Lung (tissue), 12 donors: ENCODE data around the gene IRX5. TPM values are rescaled to one million over a fixed set of nuclear protein-coding genes. Genes with fewer than 3 reads are reported as not detected.

ENCODE experiments used
- ATAC-seq: fragments of 200-7000 bp; cut with Tn5 transposase; one replicate; pipeline ENCODE4 v1.9.1; 2020; ENCODE audit warnings: moderate number of reproducible peaks; ENCODE audit not compliant: insufficient read depth, low FRiP score
- DNase-seq, 3 donors: peaks; one replicate each; pipeline ENCODE4 v3.0.0-alpha.2; 2013 to 2017
- H3K27ac ChIP-seq, 2 donors: one replicate each; pipeline ENCODE4 v1.5.1; 2013; ENCODE audit warnings: mild to moderate bottlenecking in 2 of 2, moderate library complexity in 2 of 2, control low read depth in 1 of 2, inconsistent platforms in 1 of 2, low read depth in 1 of 2, low read length in 1 of 2
- H3K27me3 ChIP-seq, 3 donors: one replicate each; pipeline ENCODE4 v1.5.1; 2013; ENCODE audit warnings: low read length in 2 of 3; ENCODE audit not compliant: control insufficient read depth in 3 of 3, insufficient read depth in 3 of 3
- H3K36me3 ChIP-seq, 4 donors: one replicate each; pipeline ENCODE4 v1.5.1; 2013; ENCODE audit warnings: low read length in 4 of 4, mild to moderate bottlenecking in 1 of 4, moderate library complexity in 1 of 4; ENCODE audit not compliant: control insufficient read depth in 4 of 4, insufficient read depth in 4 of 4
- H3K4me1 ChIP-seq, 5 donors: one replicate each; pipeline ENCODE4 v1.5.1; 2013; ENCODE audit warnings: low read length in 5 of 5, mild to moderate bottlenecking in 2 of 5, moderate library complexity in 1 of 5; ENCODE audit not compliant: control insufficient read depth in 5 of 5, insufficient read depth in 5 of 5
- H3K4me3 ChIP-seq: one replicate; pipeline ENCODE4 v1.5.1; 2013; ENCODE audit warnings: mild to moderate bottlenecking, control low read depth, moderate library complexity
- H3K9ac ChIP-seq, 2 donors: one replicate each; pipeline ENCODE4 v1.5.1; 2013; ENCODE audit warnings: low read length in 2 of 2, control low read depth in 1 of 2; ENCODE audit not compliant: insufficient read depth in 1 of 2
- H3K9me3 ChIP-seq, 4 donors: one replicate each; pipeline ENCODE4 v1.5.1; 2013; ENCODE audit warnings: low read length in 3 of 4, mild to moderate bottlenecking in 1 of 4, moderate library complexity in 1 of 4; ENCODE audit not compliant: control insufficient read depth in 4 of 4, insufficient read depth in 3 of 4
- CTCF ChIP-seq: IDR thresholded peaks from 2 replicates; pipeline ENCODE4 v1.5.1; 2012; ENCODE audit warnings: mild to moderate bottlenecking; ENCODE audit errors: control extremely low read depth, extremely low read depth
- WGBS, 2 donors: extraction: QIAGEN DNeasy Blood & Tissue Kit; methylation state at CpG; one replicate each; pipeline ENCODE4 v1.1.7; 2013; 5-methylcytosine and 5-hydroxymethylcytosine counted together
- polyA plus RNA-seq, 2 donors: library from polyadenylated mRNA; stranded (reverse); fragments of 200-250 nt; gene quantifications; one replicate each; pipeline ENCODE4 v1.2.1, GENCODE V29; 2013
- total RNA-seq, 2 donors: library from RNA; depleted of rRNA in 1 of 2; stranded (reverse); fragments of >200 nt in 1 of 2; gene quantifications; one replicate each; pipeline ENCODE4 v1.2.1, GENCODE V29; 2014 to 2021
- donor health status: control.
- donor health status: control.
- donor health status: Bipolar disorder and iron deficiency.
- donor health status: healthy.
- donor health status: DM: yes; HTN: yes; CAD: no.

IRX5 gene
- total and polyA plus RNA-seq, 4 donors: 5.6 to 30.2 (median 25.7) TPM

DNA sequence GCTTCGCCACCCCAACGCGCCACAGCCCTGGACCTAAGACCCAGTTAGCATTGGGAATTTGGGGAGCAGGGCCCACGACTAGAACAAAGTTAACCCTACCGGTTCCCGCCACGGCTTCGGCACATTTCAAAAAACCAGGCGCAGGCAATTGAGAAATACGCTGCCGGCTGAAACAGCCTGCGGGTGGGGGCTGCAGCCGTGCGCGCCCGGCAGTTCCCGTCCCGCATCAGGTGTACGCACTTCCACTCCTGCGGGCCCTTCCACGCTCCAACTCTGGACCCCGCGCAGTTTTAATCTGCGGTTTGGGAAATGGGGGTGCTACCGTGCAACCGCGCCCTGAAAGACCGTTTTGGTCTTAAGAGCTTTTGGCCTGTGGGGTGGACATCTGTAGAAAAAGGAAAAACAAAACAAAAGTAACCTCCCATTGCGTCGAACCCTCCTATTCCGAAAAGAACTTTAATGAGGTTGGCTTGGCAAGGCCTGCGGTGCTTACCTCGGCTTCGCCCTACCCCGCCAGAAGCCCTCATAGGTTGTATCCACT is 7.1 kb downstream of the IRX5 start:
- DNase-seq: peak in 2 of 3 donors; percentile 39 to 52
- H3K4me3 ChIP-seq: no peak overlapping the region

GRCh38 chr16:54938212-54939028 is 7.8 kb downstream of the IRX5 start:
- Histone ChIP-seq H3K4me3 (no peak overlapping the region), H3K4me1 (peaks cover 0 to 19% (median 0%) of the 10 kb centered on the region in 5 donors), H3K36me3 (no peaks in the 10 kb centered on the region), H3K9ac (no peak overlapping the region), H3K9me3 (peaks cover 0 to 8% (median 0%) of the 10 kb centered on the region in 4 donors), H3K27ac (peak overlapping the region; percentile 21 to 82), H3K27me3 (peaks cover 0 to 88% (median 67%) of the 10 kb centered on the region in 3 donors)
- 4 to 6% methylated on average over 59 of the region's 59 CpGs for WGBS, 2 donors
- ATAC-seq: no peak
- TF ChIP-seq CTCF: no peak
- DNase-seq: peak; percentile 46 to 59 (median 52)

More for the DNA sequence above, 7.1 kb downstream of the IRX5 start:
- Histone ChIP-seq H3K9me3 (peaks cover 0 to 8% (median 0%) of the 10 kb centered on the region in 4 donors), H3K27ac (peak overlapping the region; percentile 21 to 82), H3K4me1 (peaks cover 0 to 19% (median 0%) of the 10 kb centered on the region in 5 donors), H3K9ac (no peak overlapping the region), H3K36me3 (no peaks in the 10 kb centered on the region), H3K27me3 (peaks cover 0 to 84% (median 63%) of the 10 kb centered on the region in 3 donors)
- 3 to 6% methylated on average over 35 of the region's 35 CpGs for WGBS, 2 donors
- TF ChIP-seq CTCF: no peak
- no peak for ATAC-seq

DNA sequence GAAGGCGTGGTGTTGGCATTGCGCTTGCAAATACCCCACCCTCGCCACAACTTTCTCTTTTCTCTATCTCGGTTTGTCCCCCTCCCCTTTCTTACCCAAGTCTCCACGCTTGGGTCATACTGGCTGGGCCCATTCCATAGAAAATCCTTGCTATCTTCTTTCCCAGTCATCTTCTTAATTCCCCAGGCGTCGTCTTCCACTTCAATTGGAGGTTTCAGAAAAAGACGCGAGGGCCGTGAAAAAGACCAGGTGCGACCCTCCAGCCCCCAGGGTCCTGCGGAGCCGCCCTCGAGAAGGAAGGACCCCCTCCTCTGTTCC is 8.3 kb downstream of the IRX5 start:
- H3K27me3 ChIP-seq: peaks cover 0 to 85% (median 62%) of the 10 kb centered on the region in 3 donors

More for the DNA sequence above, 8.3 kb downstream of the IRX5 start:
- Histone ChIP-seq H3K27ac (peak overlapping the region in 1 of 2 donors; percentile 82), H3K36me3 (no peaks in the 10 kb centered on the region), H3K9me3 (peaks cover 0 to 8% (median 0%) of the 10 kb centered on the region in 4 donors), H3K4me1 (peaks cover 0 to 19% (median 0%) of the 10 kb centered on the region in 5 donors), H3K9ac (no peak overlapping the region), H3K4me3 (no peak overlapping the region)
- no peak for ATAC-seq
- DNase-seq: no peak
- TF ChIP-seq CTCF: no peak
- 11 to 17% methylated on average over 14 of the region's 14 CpGs for WGBS, 2 donors
